ENCODE results near the gene FNDC3B. TPM values are rescaled to one million over a fixed set of nuclear protein-coding genes. Genes with fewer than 3 reads are reported as not detected.

FNDC3B gene
- total and polyA plus RNA-seq, 2 of the 8 experiments (the other 6 are each of a cell fraction or from before 2014, with no cell fraction given), result 14.1 to 44.4 TPM

GRCh38 chr3:172057059-172057458 is 17.7 kb downstream of the FNDC3B start:
- Histone ChIP-seq H3K18ac (ENCODE audit: extremely low read depth, low read length) (no peak overlapping the region), H3K4me2 (ENCODE audit: insufficient read depth in 1 of 2, low read depth in 2 of 2, low read length in 2 of 2) (no peak overlapping the region), H2BK20ac (ENCODE audit: low read length) (no peak overlapping the region), H2BK5ac (ENCODE audit: low read depth, low read length) (no peak overlapping the region), H3K36me3 (ENCODE audit: control insufficient read depth in 2 of 4, insufficient read depth in 4 of 4, low read length in 3 of 4) (no peaks in the 10 kb centered on the region), H3K9me3 (ENCODE audit: insufficient read depth in 2 of 2, low read depth in 1 of 2, low read length in 1 of 2) (no peaks in the 10 kb centered on the region), H2BK15ac (ENCODE audit: low read length) (no peak overlapping the region), H2AFZ (ENCODE audit: low read length) (no peak overlapping the region), H3K79me1 (ENCODE audit: low read depth, low read length) (peaks cover 7% of the 10 kb centered on the region; the same call in 1 of the 2 replicates), H3K4ac (replicated peaks; ENCODE audit: insufficient read length, low read depth, low read length) (no peak overlapping the region), H3K56ac (replicated peaks; ENCODE audit: insufficient read length, low read depth, low read length) (no peak overlapping the region), H3K14ac (ENCODE audit: insufficient read length) (no peak overlapping the region), H3K27ac (ENCODE audit: low read depth, low read length) (no peak overlapping the region), H3K27me3 (replicated peaks in 1 of 4; ENCODE audit: control insufficient read depth in 3 of 4, extremely low read depth in 1 of 4, insufficient read depth in 3 of 4, low read length in 3 of 4) (no peaks in the 10 kb centered on the region), H4K20me1 (replicated peaks in 1 of 2; ENCODE audit: control insufficient read depth in 1 of 2, insufficient read depth in 2 of 2, low read length in 2 of 2) (peaks cover 5 to 8% of the 10 kb centered on the region in 2 experiments), H3K4me1 (replicated peaks in 1 of 4; ENCODE audit: control insufficient read depth in 3 of 4, insufficient read depth in 4 of 4, low read length in 3 of 4) (peaks cover 0 to 2% (median 0%) of the 10 kb centered on the region in 4 experiments; a peak in 2 of 7 replicates), H3K23me2 (ENCODE audit: low read depth, low read length) (no peaks in the 10 kb centered on the region), H3K23ac (ENCODE audit: insufficient read length) (no peak overlapping the region), H4K8ac (ENCODE audit: extremely low read depth, insufficient read depth, low read length) (no peak overlapping the region), H4K91ac (replicated peaks; ENCODE audit: insufficient read length, low read length) (no peak overlapping the region), H3K9ac (replicated peaks in 1 of 4; ENCODE audit: extremely low read depth in 1 of 4, low read depth in 3 of 4, low read length in 3 of 4) (no peak overlapping the region), H2BK120ac (replicated peaks; ENCODE audit: low read depth, low read length) (no peak overlapping the region), H4K5ac (ENCODE audit: insufficient read length, low read depth, low read length) (no peak overlapping the region), H2BK12ac (ENCODE audit: low read depth, low read length) (no peak overlapping the region), H3K79me2 (ENCODE audit: control insufficient read depth in 1 of 2, insufficient read depth in 2 of 2, low read length in 2 of 2) (peaks cover 0 to 88% of the 10 kb centered on the region in 2 experiments; a peak in 2 of 4 replicates), H2AK5ac (ENCODE audit: low read depth, low read length) (no peak overlapping the region), H3K4me3 (ENCODE audit: extremely low read depth in 1 of 4, insufficient read depth in 2 of 4, low read depth in 3 of 4, low read length in 4 of 4) (no peak overlapping the region)
- ChIA-PET POLR2A (ENCODE audit: partially characterized antibody) (interaction anchor here (1.5 kb wide), 1 partner anchor 22 kb away, joined by 5 read pairs; no protein-coding TSS in a partner anchor), CTCF (ENCODE audit: partially characterized antibody) (interaction anchor here (0.7 to 0.9 kb wide), 3 partner anchors 15 to 22 kb away, joined by 3 read pairs; no protein-coding TSS in a partner anchor)
- DNase-seq (ENCODE audit: low read depth in 1 of 2, low spot score in 2 of 2) (no peak), FAIRE-seq (peak; percentile 71)
- 89% methylated on average over 3 of the region's 3 CpGs; no CpG with 5 or more reads in 1 of the 2 experiments for WGBS, 2 experiments (ENCODE audit: extremely low coverage in 1 of 2, insufficient coverage in 1 of 2, insufficient read length in 1 of 2, insufficient replicate concordance in 2 of 2, low coverage in 1 of 2, low lambda C conversion rate in 2 of 2, missing lambda C conversion rate in 1 of 2)
- no peak for TF ChIP-seq EGR1 (IDR thresholded peaks at IDR 0.05; ENCODE audit: borderline replicate concordance, low read depth, low read length)
- TF ChIP-seq SIN3A (conservative IDR thresholded peaks at IDR 0.05 in 1 of 2, IDR thresholded peaks at IDR 0.05 in 1 of 2; ENCODE audit: low read depth in 1 of 2, low read length in 2 of 2), result no peak
- TF ChIP-seq, protein P1, sequence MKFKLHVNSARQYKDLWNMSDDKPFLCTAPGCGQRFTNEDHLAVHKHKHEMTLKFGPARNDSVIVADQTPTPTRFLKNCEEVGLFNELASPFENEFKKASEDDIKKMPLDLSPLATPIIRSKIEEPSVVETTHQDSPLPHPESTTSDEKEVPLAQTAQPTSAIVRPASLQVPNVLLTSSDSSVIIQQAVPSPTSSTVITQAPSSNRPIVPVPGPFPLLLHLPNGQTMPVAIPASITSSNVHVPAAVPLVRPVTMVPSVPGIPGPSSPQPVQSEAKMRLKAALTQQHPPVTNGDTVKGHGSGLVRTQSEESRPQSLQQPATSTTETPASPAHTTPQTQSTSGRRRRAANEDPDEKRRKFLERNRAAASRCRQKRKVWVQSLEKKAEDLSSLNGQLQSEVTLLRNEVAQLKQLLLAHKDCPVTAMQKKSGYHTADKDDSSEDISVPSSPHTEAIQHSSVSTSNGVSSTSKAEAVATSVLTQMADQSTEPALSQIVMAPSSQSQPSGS (IDR thresholded peaks at IDR 0.05; ENCODE audit: low read length), result no peak
- no peak for TF ChIP-seq CBX8 (IDR thresholded peaks at IDR 0.05; ENCODE audit: borderline replicate concordance, low read depth, low read length)
- TF ChIP-seq BACH1 (IDR thresholded peaks at IDR 0.05; ENCODE audit: low read length), result no peak
- no peak for TF ChIP-seq SP1 (IDR thresholded peaks at IDR 0.05; ENCODE audit: low read depth, low read length)
